ENCODE measurements around the gene SLC36A3. TPM values are rescaled to one million over a fixed set of nuclear protein-coding genes. Genes with fewer than 3 reads are reported as not detected.
"Not testable (repeated sequence)": the region's sequence is repeated elsewhere in the genome, so short reads cannot be mapped to it uniquely, and the experiment has no call there.

Gene SLC36A3
- total and polyA plus RNA-seq, 4 donors = not detected

DNA sequence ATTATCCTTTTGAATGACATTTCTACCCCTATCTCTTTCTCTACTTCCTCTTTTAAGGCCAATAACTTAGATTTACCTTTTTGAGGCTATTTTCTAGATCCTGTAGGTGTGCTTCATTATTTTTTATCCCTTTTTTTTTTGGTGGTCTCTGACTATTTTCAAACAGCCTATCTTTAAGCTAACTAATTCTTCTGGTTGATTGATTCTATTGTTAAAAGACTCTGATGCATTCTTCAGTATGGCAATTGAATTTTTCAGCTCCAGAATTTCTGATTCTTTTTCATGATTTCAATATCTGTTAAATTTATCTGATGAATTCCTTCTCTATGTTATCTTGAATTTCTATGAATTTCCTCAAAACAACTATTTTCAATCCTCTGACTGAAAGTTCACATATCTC lies 7.4 kb upstream of the SLC36A3 start:
- no peaks in the 10 kb centered on the region for H3K9me3 ChIP-seq (ENCODE audit: control insufficient read depth, insufficient read depth, low read length)
- DNase-seq (ENCODE audit: low read depth in 4 of 6, low spot score in 6 of 6) = no peak

DNA sequence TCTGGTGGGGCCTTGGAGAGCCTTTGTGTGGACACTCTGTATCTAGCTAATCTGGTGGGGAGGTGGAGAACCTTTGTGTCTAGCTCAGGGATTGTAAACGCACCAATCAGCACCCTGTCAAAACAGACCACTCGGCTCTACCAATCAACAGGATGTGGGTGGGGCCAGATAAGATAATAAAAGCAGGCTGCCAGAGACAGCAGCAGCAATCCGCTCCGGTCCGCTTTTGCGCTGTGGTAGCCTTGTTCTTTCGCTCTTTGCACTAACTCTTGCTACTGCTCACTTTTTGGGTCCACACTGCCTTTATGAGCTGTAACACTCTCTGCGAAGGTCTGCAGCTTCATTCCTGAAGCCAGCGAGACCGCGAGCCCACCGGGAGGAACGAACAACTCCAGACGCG lies 6.3 kb upstream of the SLC36A3 start:
- not testable (repeated sequence) for H3K27me3 ChIP-seq (ENCODE audit: control insufficient read depth, insufficient read depth, low read length); H3K36me3 ChIP-seq (ENCODE audit: control insufficient read depth, insufficient read depth, low read length); H3K4me3 ChIP-seq (ENCODE audit: low read depth, low read length); H3K27ac ChIP-seq (ENCODE audit: low read depth, low read length); H3K9me3 ChIP-seq (ENCODE audit: control insufficient read depth, insufficient read depth, low read length); H3K4me1 ChIP-seq (ENCODE audit: control insufficient read depth, insufficient read depth, low read length); DNase-seq (ENCODE audit: low read depth in 4 of 6, low spot score in 6 of 6)
- 95% methylated on average over 13 of the region's 15 CpGs for WGBS (ENCODE audit: insufficient coverage)

More for the DNA sequence above, 7.4 kb upstream of the SLC36A3 start:
- no peaks in the 10 kb centered on the region for H3K27me3 ChIP-seq (ENCODE audit: control insufficient read depth, insufficient read depth, low read length)
- H3K27ac ChIP-seq (ENCODE audit: low read depth, low read length) = no peak overlapping the region
- H3K4me1 ChIP-seq (ENCODE audit: control insufficient read depth, insufficient read depth, low read length) = no peaks in the 10 kb centered on the region
- H3K36me3 ChIP-seq (ENCODE audit: control insufficient read depth, insufficient read depth, low read length) = no peaks in the 10 kb centered on the region
- no peak overlapping the region for H3K4me3 ChIP-seq (ENCODE audit: low read depth, low read length)

DNA sequence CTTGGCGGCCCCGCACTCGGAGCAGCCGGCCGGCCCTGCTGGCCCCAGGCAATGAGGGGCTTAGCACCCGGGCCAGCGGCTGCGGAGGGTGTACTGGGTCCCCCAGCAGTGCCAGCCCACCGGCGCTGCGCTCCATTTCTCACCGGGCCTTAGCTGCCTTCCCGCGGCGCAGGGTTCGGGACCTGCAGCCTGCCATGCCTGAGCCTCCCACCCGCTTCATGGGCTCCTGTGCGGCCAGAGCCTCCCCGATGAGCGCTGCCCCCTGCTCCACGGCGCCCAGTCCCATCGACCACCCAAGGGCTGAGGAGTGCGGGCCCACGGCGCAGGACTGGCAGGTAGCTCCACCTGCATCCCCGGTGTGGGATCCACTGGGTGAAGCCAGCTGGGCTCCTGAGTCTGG lies 5.7 kb upstream of the SLC36A3 start:
- not testable (repeated sequence) for H3K4me1 ChIP-seq (ENCODE audit: control insufficient read depth, insufficient read depth, low read length); H3K36me3 ChIP-seq (ENCODE audit: control insufficient read depth, insufficient read depth, low read length); H3K4me3 ChIP-seq (ENCODE audit: low read depth, low read length); H3K27ac ChIP-seq (ENCODE audit: low read depth, low read length); H3K27me3 ChIP-seq (ENCODE audit: control insufficient read depth, insufficient read depth, low read length); DNase-seq (ENCODE audit: low read depth in 4 of 6, low spot score in 6 of 6); H3K9me3 ChIP-seq (ENCODE audit: control insufficient read depth, insufficient read depth, low read length)
- WGBS (ENCODE audit: insufficient coverage) = 97% methylated on average over 26 of the region's 27 CpGs

DNA sequence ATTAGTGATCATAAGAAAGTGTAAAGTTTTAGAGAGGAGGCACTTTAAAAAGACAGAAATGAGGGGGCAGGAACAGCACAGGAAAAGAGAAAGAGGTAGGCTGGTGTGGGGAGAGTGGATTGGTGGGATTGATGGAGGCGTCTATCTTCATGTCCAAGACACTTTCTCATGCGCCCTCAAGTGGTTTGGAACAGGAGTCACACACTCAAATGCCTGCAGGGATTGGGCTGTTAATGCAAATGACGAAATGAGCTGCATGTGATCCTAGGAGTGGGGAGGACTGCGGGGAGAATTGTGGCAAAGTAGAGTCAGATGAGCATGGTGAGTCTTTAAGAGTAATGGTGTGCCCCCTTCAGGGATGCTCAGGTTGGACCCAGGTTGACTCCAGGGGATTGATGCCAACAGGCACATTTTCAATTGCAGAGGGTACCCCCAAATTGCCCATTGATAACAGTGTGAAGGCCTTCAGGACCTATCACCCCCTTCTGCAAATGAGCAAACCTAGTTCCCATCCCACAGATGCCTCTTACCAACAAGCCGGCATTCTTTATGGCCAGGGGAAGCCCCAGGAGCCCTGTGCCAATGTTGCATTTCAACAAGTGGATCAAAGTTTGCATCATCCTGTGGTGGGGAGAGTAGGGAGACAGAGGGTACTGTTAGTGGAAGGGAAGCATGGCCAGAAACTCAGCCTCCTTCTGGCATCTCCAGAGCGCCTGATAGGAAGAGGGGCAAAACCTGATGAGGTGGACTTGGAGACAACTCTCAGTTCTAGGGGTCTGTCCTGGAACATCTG lies 5.3 kb downstream of the SLC36A3 start:
- peaks cover 5% of the 10 kb centered on the region for H3K4me1 ChIP-seq (ENCODE audit: control insufficient read depth, insufficient read depth, low read length)
- no peak overlapping the region for H3K27ac ChIP-seq (ENCODE audit: low read depth, low read length)
- no peaks in the 10 kb centered on the region for H3K27me3 ChIP-seq (ENCODE audit: control insufficient read depth, insufficient read depth, low read length)
- H3K9me3 ChIP-seq (ENCODE audit: control insufficient read depth, insufficient read depth, low read length) = no peaks in the 10 kb centered on the region
- no peaks in the 10 kb centered on the region for H3K36me3 ChIP-seq (ENCODE audit: control insufficient read depth, insufficient read depth, low read length)
- no peak overlapping the region for H3K4me3 ChIP-seq (ENCODE audit: low read depth, low read length)
- peak in 1 of 6 donors; percentile 14 for DNase-seq (ENCODE audit: low read depth in 4 of 6, low spot score in 6 of 6)
- WGBS (ENCODE audit: insufficient coverage) = 64% methylated on average over 4 of the region's 6 CpGs

DNA sequence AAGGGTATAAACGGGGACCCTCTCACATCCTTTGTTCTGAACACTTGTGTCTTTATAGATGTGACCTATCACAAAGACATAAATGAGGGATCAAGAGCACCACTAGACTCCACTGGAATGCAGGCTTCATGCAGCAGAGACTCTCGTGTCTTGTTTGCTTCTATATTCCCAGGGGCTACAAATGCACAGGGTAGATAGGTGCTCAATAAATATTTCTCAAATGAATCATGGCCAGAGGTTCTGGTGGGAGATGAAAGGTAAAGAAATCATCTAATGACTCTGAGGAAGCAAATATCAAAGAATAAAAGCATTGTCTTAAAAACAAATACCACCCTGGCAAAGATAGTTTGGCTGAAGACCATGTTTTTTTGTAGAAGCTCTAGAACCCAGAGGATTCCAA lies 6.6 kb downstream of the SLC36A3 start:
- H3K4me3 ChIP-seq (ENCODE audit: low read depth, low read length) = no peak overlapping the region
- DNase-seq (ENCODE audit: low read depth in 4 of 6, low spot score in 6 of 6) = no peak
- H3K27me3 ChIP-seq (ENCODE audit: control insufficient read depth, insufficient read depth, low read length) = no peaks in the 10 kb centered on the region
- H3K4me1 ChIP-seq (ENCODE audit: control insufficient read depth, insufficient read depth, low read length) = peaks cover 5% of the 10 kb centered on the region
- H3K27ac ChIP-seq (ENCODE audit: low read depth, low read length) = no peak overlapping the region
- H3K36me3 ChIP-seq (ENCODE audit: control insufficient read depth, insufficient read depth, low read length) = no peaks in the 10 kb centered on the region
- H3K9me3 ChIP-seq (ENCODE audit: control insufficient read depth, insufficient read depth, low read length) = no peaks in the 10 kb centered on the region
- WGBS (ENCODE audit: insufficient coverage) = no CpG with 5 or more reads among the region's 2 CpGs

DNA sequence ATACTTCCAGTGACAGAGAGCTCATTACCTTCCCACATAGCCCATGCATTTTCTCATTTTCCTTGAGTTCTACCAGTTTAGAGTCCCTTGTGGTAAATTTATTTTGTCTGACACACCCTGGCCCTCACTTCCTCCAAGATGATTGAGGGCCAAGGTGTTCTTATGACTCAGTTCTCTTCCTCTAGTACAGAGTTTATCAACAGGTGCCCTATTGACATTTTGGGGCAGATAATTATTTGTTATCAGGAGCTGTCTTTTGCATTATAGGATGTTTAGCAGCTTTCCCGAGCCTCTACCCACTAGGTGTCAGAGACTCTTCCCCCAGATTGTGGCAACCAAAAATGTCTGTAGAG lies 7.1 kb downstream of the SLC36A3 start:
- no CpG with 5 or more reads among the region's 1 CpG for WGBS (ENCODE audit: insufficient coverage)
- Histone ChIP-seq H3K27ac (ENCODE audit: low read depth, low read length) (no peak overlapping the region), H3K9me3 (ENCODE audit: control insufficient read depth, insufficient read depth, low read length) (no peaks in the 10 kb centered on the region)

DNA sequence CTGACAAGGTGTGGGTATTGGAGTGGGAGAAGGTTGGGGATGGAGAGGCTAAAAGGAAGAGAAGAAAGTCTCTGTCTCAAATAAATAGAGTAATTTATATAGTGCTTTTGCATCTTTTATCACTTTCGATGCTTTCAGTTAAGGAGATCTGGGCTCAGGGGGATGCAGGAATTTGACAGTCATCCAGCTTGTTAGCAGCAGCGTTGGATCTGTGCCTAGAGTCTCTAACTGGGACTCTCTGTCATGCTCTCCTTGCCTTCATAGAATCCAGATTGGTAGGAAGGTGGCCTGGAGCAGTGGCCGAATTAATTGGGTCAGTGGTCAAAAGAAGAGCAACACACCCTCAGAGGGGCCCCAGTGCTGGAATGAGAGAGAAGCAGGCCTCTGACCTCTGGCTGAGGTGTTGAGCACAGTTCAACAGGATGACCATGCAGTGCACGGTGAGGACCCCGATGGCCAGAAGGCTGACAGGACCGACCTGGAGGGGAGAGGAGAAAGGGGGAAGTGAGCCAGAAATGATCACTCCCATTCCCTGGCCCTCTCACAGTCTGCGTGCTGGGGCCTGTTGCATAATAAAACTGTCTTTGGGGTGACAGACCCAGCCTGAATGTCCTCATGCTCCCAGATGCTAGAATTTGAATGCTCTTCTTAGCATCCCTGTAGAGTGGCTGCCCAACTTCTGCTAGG lies 7.6 kb downstream of the SLC36A3 start:
- DNase-seq (ENCODE audit: low read depth in 4 of 6, low spot score in 6 of 6) = peak in 4 of 6 donors; percentile 29 to 85 (median 52)
- no peaks in the 10 kb centered on the region for H3K36me3 ChIP-seq (ENCODE audit: control insufficient read depth, insufficient read depth, low read length)
- WGBS (ENCODE audit: insufficient coverage) = 17% methylated on average over 7 of the region's 7 CpGs

More for the DNA sequence above, 7.1 kb downstream of the SLC36A3 start:
- no peaks in the 10 kb centered on the region for H3K27me3 ChIP-seq (ENCODE audit: control insufficient read depth, insufficient read depth, low read length)
- DNase-seq (ENCODE audit: low read depth in 4 of 6, low spot score in 6 of 6) = no peak
- H3K4me1 ChIP-seq (ENCODE audit: control insufficient read depth, insufficient read depth, low read length) = peaks cover 5% of the 10 kb centered on the region
- H3K36me3 ChIP-seq (ENCODE audit: control insufficient read depth, insufficient read depth, low read length) = no peaks in the 10 kb centered on the region
- H3K4me3 ChIP-seq (ENCODE audit: low read depth, low read length) = no peak overlapping the region

DNA sequence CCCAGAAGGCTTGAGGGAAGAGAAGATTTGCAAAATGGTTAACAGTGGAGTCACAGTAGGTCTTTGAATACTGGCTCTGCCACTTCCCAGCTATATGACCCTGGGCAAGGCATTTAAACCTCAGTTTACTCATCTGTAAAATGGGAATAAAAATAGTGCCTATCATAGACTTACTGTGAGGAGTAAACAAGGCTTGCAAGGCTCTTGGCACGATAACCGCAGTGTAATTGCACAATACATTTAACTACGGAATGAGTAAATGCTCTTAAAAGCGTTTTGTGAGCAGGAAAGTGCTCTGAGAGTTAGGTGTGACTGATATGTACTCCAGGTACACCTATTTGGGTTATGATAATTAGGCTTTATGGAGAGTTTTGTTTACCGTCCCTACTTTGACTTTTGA lies 8.4 kb downstream of the SLC36A3 start:
- Histone ChIP-seq H3K36me3 (ENCODE audit: control insufficient read depth, insufficient read depth, low read length) (no peaks in the 10 kb centered on the region), H3K9me3 (ENCODE audit: control insufficient read depth, insufficient read depth, low read length) (no peaks in the 10 kb centered on the region), H3K27me3 (ENCODE audit: control insufficient read depth, insufficient read depth, low read length) (no peaks in the 10 kb centered on the region), H3K4me1 (ENCODE audit: control insufficient read depth, insufficient read depth, low read length) (peaks cover 5% of the 10 kb centered on the region), H3K27ac (ENCODE audit: low read depth, low read length) (no peak overlapping the region), H3K4me3 (ENCODE audit: low read depth, low read length) (no peak overlapping the region)
- WGBS (ENCODE audit: insufficient coverage) = 82% methylated on average over 5 of the region's 5 CpGs
- DNase-seq (ENCODE audit: low read depth in 4 of 6, low spot score in 6 of 6) = no peak

More for the DNA sequence above, 7.6 kb downstream of the SLC36A3 start:
- Histone ChIP-seq H3K9me3 (ENCODE audit: control insufficient read depth, insufficient read depth, low read length) (no peaks in the 10 kb centered on the region), H3K4me3 (ENCODE audit: low read depth, low read length) (no peak overlapping the region), H3K4me1 (ENCODE audit: control insufficient read depth, insufficient read depth, low read length) (peaks cover 5% of the 10 kb centered on the region), H3K27me3 (ENCODE audit: control insufficient read depth, insufficient read depth, low read length) (no peaks in the 10 kb centered on the region), H3K27ac (ENCODE audit: low read depth, low read length) (no peak overlapping the region)

DNA sequence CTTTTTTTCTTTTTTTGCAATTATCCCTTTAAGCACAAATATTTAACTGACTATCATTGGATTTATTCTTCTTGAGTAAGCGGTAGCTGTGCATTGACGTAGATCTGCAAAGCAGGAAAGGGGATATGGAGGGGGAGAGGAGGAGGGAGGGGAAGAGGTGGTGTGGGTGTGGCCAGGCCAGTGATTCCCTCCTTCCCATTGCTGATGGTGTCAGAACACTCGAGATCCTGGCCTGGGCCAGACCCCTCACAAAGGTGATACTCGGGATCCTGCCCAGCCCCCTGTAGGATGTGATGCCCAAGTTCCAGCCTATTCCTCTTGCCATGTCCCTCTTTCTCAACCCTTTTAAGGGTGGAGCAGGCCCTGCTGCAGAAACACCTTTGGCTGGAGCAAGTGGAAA lies 9.9 kb downstream of the SLC36A3 start:
- Histone ChIP-seq H3K36me3 (ENCODE audit: control insufficient read depth, insufficient read depth, low read length) (no peaks in the 10 kb centered on the region), H3K27me3 (ENCODE audit: control insufficient read depth, insufficient read depth, low read length) (no peaks in the 10 kb centered on the region), H3K4me1 (ENCODE audit: control insufficient read depth, insufficient read depth, low read length) (peaks cover 5% of the 10 kb centered on the region), H3K4me3 (ENCODE audit: low read depth, low read length) (no peak overlapping the region), H3K9me3 (ENCODE audit: control insufficient read depth, insufficient read depth, low read length) (no peaks in the 10 kb centered on the region), H3K27ac (ENCODE audit: low read depth, low read length) (no peak overlapping the region)
- WGBS (ENCODE audit: insufficient coverage) = 51% methylated on average over 3 of the region's 4 CpGs
- DNase-seq (ENCODE audit: low read depth in 4 of 6, low spot score in 6 of 6) = no peak

DNA sequence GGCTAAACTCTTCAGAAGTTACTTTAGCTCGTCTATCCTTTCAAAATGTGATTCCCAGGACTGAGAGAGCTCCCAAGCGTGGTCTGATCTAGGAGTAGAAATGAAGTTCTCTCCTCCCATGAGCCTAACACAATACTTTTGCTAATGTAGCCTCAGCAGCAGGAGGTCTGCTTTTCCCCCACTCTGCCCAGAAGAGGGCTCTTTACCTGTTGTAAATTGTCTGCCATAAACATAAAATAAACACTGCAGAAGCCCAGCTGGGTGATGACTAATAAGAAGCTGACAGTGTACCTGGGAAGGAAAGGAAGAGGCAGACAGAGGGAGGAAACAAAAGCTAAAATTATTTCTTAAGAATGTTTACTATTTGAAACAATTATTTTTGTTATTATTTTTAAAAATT lies 15.4 kb downstream of the SLC36A3 start:
- H3K27me3 ChIP-seq (ENCODE audit: control insufficient read depth, insufficient read depth, low read length) = no peaks in the 10 kb centered on the region
- no peak overlapping the region for H3K27ac ChIP-seq (ENCODE audit: low read depth, low read length)
- no CpG with 5 or more reads among the region's 2 CpGs for WGBS (ENCODE audit: insufficient coverage)
- H3K4me1 ChIP-seq (ENCODE audit: control insufficient read depth, insufficient read depth, low read length) = no peaks in the 10 kb centered on the region
- H3K9me3 ChIP-seq (ENCODE audit: control insufficient read depth, insufficient read depth, low read length) = no peaks in the 10 kb centered on the region
- DNase-seq (ENCODE audit: low read depth in 4 of 6, low spot score in 6 of 6) = peak in 1 of 6 donors; percentile 7
- H3K4me3 ChIP-seq (ENCODE audit: low read depth, low read length) = no peak overlapping the region
- H3K36me3 ChIP-seq (ENCODE audit: control insufficient read depth, insufficient read depth, low read length) = no peaks in the 10 kb centered on the region

Measured in spinal cord (tissue), 10 donors.